HG02938 (cell line): ENCODE results near the gene ARHGEF4.

Source experiments
- ATAC-seq: cut with Tn5 transposase; IDR thresholded peaks from one replicate; pipeline ENCODE4 v1.9.1; 2021; ENCODE audit warnings: mild to moderate bottlenecking, moderate library complexity; ENCODE audit not compliant: unreplicated experiment

Gene ARHGEF4

DNA sequence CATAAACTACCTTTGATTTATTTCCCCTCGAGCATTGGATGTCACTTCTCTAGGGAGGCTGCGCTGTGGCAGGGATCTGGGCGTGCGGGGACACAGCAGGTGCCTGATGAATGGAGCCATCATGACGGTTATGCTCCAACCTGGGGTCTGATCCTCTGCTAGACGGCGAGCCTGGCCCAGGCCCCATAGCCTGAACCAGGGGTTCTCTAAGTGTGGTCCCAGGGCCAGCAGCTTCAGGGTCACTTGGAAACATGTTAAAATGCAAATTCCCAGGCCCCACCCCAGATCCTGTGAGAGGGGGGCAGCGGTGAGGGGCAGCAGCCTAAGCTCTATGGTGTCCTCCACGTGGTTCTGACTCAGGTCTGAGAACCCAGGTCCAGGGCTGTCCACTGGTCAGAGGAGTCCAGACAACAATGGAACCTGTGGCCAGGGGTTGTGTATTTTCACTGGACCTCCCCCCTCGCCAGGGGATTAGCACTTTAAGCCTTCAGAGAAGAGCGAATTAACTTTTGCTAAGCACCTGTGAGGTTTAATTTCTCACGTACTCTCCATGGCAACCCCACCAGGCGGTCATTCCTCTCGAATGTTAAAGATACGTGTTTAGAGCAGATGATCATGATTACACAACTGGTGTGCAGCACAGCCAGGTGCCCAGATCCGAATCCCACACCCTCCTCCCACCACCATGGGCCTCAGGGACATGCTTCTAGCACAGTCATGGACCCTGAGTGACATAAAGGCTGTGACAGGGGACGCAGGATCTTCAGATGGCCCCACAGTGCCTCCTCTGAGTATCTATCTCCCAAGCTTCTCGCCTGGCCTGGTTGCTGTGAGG, 1.6 kb upstream of the ARHGEF4 start:
- ATAC-seq = no peak

DNA sequence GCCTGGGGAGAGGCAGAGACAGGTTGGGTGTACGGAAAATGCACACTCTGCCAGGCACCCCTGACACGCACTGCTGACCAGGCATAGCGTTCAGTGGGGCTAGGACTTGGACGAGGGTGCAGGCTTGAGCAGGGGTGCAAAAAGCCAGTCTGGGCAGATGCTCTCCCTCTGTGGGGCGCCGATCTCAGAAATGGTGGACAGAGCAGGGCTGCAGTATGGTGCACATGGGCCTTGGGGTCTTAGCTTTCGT, 1.0 kb upstream of the ARHGEF4 start:
- ATAC-seq = no peak

DNA sequence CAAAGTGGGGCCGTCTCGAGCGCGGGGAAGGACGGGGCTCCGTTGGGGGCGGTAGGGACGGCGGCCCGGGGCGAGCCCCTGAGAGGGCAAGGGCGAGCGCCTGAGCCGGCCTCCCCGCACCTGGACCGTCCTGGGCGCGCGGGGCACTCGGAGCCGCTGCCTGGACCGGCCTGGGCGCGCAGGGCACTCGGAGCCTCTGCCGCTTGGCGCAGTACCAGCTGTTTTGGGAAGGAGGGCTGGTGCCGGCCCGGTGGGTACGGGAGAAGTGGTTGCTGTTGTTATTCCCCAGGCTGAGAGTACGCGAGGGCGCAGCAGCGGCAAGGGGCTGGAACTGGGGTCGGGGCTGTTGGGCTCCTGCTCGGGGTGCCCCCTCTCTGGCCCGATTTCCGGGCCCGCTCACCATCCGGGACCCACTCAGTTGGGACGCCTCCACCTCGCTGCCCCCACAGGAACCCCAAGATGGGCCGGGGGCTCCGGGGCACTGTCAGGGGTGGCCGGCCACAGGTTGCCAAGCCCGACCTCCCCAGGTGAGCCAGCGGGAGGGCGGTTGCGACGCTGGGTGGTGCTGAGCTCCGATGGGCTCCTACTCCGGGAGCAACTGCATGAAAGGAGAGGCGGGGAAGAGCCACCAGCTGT, 579 bp downstream of the ARHGEF4 start:
- no peak for ATAC-seq

DNA sequence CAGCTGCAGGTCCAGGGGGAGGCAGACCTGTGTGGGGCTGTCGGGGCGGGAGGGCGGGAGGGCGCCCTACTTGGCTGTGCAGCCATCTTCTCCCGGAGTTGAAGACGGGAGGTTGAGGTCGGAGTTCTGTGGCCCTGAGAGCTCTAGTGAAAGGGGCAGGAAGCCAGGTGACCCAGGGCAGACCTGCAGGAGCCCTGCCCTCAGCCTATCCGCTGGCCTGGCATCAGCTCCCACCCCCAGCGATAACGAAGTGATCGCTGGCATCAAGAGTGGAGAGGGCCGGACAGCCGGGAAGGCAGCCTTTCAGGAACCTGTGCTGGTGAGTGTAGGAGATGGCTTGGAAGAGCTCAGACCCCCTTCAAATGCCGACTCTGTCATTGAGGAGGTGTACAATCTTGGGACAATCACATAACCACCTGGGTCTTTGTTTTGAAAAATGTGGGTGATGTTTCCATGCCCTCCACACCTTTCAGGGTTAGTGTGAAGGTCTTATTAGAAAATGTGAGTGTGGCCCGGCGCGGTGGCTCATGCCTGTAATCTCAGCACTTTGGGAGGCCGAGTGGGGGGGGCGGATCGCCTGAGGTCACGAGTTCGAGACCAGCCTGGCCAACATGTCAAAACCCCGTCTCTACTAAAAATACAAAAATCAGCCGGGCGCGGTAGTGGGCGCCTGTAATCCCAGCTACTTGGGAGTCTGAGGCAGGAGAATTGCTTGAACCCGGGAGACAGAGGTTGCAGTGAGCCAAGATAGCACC, 1.3 kb downstream of the ARHGEF4 start:
- no peak for ATAC-seq

DNA sequence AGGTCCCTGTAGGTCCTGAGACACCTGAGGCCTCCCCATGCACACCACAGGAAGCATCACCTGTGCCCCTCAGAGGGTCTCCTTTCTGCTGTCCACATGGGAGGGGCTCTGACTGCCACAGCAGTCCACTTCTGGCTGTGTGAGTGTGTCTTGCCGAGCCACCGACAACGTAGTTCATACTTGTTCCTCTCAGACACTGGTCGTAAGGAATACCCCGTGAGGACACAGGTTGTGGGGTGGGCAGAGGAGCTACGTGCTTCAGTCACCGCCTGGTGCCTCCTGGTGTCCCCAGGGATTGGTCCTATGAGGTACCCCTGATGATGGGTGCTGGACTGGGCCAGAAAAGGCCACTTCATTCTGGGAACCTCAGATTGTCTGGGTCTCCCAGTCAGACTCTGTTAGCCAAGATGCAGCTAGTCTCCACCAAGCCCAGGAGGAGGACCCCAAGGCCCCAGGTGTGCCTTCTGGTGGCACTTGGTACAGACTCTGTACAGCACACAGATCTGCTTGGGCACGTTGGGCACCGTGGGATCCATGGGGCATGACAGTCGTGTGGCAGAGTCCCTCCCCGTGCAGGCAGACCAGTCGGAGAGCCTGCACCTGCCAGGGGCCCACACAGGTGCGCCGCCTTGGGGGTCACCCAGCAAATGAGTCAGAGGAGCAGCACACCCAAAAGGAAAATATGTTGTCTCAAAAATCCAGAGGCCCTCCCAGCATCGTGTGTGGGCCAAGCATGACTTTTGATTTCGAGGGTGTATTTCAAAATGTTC, 2.5 kb downstream of the ARHGEF4 start:
- no peak for ATAC-seq

DNA sequence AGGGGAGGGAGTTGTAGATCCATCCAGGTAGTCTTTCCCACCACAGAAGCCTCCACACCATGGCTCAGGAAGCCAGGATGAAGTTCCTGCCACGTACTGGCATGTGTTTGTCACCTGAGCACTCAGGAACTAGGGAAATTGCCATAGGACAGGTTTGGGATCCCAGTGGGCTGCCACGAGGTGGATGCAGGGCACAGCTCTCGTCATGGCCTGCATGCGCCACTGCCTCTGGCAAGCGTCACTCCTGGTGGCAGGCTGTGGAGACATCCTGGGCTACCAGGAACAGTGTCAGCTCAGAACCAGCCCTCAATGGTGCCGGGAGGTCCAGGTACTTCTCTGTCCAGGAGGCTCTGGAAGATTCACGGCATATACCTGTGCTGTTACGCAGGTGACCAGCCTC, 3.8 kb downstream of the ARHGEF4 start:
- no peak for ATAC-seq

DNA sequence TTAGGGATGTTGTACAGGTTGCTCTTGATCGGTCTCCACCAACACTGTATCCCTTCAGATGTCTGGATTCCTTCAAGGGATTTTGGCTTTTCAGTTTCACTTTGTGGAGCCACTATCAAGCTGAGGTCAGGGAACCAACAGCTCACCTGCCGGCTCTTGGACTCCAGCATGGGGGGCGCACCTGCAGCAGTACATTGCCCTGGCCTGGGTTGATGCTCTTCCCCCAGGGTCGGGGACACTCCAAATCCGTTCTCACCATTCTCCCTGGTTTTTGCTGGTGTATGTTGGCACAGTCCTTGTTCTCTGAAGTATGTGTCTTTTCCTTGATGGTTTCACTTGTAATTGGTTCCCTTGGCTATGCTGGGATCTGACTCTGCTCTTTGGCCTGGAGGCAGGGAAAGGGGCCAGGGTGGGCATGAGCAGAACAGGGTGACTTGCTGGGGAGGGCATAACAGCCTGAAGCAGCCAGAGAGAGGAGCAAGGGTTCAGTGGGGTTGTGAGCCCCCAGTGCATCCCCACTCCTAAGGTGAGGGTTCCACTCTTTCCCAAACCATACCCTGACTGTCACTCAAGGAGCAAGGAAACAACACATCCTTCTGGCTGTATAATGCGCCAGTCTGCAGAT, 5.1 kb downstream of the ARHGEF4 start:
- ATAC-seq = no peak

DNA sequence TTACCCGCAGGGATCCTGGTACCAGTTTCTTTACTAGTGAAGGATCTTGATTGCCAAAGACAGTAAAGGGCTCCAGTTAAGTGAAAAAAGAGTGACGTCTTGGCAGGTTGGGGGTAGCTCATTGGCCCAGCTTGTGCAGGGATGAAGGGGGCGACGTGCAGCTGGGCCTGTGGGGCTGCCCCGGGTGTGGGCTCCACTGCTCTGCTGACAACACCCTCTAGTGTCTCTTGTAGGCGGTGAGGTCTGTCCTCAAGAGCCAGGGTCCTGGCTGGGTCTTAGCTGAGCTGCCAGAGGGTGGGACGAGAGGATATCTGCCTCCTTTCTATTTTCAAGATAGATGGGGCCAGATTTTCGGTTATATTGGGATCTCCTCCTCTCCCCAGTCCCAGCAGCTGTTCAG, 6.1 kb downstream of the ARHGEF4 start:
- ATAC-seq = no peak

DNA sequence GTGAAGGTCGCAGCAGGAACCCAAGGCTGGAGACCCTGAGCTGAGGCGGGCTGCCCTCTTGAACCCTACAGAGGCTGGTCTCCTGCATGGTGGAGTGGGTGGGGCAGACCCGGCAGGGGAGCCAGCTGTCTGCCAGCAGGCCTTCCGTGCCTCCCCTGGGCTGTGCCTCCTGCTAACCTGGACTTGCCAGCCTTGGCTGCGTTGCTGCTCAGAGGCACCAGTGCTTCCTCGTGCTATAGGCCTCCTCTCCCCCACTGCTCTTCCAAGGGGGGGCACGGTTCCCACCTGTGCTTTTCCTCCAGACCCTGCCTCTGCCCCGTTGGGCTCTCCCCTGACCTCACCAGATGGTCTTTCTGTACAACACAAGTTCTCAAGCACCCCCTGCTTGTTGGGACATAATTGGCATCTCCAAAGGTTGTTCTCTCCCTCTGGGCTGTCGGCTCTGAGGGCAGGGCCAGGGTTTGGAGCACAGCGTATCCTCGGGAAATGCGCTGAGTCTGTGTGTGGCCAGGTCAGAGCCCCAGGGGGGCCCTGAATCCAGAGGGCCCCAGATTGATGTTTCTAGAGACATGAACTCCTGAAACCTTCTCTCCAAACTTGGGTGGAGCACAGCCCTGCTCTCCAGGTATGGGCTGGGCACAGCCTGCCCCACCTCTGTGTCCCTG, 6.7 kb downstream of the ARHGEF4 start:
- ATAC-seq = no peak

DNA sequence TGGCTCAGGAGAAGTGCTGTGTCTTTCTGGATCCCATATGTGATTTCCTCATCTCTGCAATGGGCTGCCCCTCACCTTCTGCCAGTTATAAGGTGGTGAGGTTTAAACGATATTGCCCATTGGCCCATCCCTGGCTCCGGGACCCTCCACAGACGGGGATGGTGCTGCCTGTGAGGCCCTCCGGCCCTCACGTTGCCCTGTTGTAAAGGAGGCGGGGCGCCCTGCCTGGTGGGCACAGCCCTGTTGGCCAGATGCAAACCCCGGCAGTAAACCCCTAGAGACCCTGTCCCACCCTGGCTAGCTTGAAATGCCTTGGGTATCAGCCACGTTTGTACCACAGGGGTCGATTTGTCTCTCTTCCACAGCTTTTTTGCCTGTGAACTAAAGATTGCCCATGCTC, 7.4 kb downstream of the ARHGEF4 start:
- ATAC-seq = no peak

DNA sequence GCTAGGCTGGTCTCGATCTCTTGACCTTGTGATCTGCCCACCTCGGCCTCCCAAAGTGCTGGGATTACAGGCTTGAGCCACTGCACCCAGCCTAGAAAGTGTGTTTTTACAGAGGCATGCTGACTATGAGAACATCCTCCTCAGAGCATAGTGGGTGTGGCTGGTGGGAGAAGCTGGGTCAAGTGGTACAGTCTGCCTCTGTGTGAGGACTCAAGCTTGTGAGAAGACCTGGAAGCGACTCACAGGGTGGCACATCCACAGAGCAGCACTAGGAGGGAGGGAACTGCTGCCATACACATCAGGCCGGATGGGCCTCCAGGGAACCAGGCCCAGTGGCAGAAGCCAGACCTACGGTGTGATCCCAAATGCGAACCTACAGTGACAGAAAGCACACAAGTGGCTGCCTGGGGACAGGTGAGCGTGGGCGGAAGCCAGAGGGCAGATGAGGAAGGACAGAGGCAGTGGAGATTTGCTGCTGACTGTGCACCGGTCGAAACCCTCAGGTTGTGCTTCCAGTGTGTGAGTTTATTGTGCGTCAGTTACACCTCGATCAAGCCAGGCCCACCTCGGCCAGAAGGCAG, 8.9 kb downstream of the ARHGEF4 start:
- no peak for ATAC-seq

DNA sequence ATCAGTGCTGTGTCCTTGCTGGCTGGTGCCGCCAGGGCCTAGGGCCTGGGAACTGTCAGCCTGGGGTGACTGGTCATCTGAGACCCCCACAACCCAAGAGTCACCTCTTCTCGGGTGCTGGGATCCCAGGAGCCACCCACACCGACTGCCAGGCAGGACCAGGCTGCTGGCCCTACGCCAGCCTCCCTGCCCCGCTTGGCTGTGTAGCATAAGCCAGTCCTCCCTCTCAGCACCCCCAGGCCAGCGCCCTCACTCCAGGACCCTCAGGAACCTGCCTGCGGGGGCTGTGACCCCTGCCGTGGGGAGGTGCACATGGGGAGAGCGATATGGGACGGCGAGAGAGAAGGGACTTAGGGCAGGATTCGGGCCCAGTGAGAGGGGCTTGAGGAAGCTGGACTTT, 9.5 kb downstream of the ARHGEF4 start:
- no peak for ATAC-seq

DNA sequence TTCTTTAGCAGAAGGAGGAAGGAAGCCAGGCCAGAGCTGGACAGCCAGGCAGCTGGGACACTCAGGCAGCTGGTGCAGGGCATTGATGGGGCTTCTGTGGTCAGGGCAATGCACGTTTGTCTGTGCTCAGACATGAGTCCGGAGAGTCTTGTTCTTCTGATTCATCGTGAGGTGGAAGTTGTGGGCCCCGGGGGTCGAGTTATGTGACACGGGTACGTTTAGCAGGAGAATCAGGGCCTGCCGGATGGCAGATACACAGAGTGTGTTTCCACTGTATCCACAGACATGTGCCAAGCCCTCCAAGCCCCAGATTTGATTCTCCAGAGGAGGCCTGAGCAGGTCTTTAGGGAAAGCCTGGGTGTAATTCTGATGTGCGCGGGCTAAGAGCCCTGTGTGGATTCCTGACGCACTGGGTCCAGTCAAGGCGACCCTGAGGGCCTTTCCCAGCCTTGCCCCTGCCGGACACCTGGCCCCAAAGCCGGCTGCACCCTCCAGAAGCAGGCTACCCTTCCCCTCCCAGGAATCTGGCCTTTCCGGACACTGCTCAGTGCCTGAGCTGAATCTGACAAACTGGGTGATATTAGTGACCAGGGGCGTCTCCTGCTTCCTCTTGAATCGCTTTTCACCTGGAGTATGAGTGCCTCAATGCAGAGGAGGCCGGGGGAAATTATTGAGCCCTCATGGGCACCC, 10.1 kb downstream of the ARHGEF4 start:
- ATAC-seq = no peak

DNA sequence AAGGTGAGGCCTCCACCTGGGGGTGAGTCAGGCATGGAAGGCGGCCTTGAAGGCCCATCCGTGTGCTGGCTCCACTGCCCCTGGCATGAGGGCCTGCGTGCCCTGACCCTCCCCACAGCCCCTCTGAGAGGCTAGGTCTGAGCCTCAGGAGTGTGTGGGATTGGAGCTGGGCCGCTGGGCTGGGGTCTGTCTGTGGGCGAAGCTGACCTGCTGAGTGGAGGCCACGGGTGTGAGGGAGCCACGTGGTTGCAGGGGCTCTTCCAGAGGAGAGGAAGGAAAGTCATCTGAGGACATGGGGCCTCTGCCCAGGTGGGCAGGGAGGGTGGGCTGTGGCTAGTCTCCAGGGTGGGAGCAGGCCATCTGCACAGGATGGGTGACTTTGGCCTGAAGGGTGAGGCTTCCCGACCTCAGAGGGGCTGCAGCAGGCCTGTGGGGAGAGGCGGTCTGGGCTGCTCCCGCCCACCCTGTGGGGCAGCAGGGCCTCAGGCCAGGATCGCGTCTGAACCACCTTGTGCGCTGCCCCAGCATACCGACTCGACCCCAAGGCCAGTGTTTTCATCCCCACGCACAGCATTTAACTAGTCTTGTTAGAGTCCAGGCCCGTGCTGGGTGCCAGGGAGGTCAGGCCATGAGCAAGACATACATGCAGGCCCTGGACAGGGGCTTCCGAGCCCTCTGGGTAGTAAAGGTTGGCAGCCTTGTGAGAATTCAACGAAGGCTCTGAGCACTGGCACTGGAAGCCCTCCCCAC, 11.2 kb downstream of the ARHGEF4 start:
- ATAC-seq = no peak

DNA sequence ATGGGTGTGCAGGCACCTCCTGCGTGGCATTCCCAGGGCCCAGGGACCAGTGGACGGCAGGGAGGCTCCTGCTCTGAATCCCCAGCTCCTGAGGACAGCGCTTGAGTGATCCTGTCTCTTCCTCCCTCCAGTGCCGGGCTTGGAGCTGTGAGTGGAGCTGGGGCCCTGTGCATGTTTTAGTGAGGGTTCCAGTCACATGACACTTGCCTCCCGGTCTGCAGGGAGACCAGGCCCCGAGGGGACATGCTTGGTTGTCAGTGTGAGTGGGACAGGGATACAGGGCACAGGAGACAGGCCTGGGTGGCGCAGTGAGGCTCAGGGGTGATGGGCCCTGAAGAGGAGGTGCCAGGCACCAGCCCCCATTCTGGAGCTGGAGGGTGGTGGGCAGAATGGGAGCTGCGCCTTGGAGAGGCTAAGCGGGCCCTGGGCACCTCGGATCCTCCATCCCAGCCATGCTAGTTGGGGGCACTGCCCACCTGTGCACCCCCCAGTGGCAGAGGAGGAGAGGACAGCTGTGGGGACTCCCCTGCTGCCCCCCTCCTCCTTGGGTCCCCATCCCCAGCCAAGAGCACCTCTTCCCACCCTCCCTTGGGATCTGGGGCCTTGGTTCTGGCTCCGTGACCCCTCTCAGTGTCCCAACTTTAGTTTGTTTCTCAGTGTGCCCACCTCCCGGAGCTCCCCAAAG, 12.0 kb downstream of the ARHGEF4 start:
- no peak for ATAC-seq

DNA sequence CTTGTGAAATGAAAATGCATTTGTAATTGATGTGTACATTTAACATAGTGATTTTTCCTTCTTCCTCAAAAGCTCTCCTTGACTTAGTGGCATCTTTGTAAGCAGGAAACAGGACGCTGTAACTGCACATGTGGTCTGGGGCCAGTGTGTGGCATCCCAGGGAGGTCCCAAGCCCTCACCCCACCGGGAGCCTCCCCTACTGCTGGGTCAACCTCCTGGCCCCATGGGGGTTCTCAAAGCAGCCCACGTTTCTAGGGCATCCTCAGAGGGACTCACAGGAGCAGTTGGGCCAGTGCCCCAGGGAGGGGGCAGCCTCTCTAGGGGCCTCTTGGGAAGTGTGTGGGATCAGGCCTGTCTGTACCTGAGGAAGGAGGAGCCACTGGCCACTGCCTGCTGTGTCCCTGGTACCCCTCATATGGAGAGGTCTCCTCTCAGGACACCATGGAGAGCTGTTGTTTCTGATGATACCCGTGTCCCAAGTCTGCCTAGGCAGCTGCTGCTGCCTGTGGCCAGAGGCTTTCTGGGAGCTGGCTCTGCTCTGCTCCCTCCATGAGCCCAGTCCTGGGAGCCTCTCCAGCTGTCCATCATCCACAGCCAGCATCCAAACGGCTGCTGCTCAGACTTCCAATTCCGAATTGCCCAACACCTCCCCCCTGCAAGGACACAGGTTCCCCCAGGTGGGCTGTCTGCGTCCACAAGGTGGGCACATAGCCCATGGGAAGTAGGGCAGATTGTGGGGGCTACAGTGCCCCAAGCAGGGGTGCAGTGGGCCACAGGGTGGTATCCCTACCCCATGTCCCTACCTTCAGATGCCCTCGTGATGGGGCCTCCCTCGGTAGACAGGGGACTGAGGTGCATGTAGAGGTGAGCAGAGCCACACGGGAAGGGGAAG, 13.4 kb downstream of the ARHGEF4 start:
- no peak for ATAC-seq
